GM13976 (cell line): Measurements from ENCODE around the gene KNDC1.
"Not testable (repeated sequence)": the region's sequence is repeated elsewhere in the genome, so short reads cannot be mapped to it uniquely, and the experiment has no call there.

Experiments
- DNase-seq: peaks from one replicate; pipeline ENCODE4 v3.0.0; 2012; ENCODE audit warnings: low spot score
- in situ Hi-C: fragments of 300-500 bp; cut with MboI; formaldehyde crosslinking; loops from one replicate; pipeline ENCODE4 v1.12.0; 2022; ENCODE audit warnings: low sequenced_read_pairs, mixed read lengths, inconsistent platforms; ENCODE audit not compliant: unreplicated experiment
- TF ChIP-seq, protein P1 (sequence below): IDR thresholded peaks from 2 replicates; pipeline ENCODE4 v1.5.1; 2012; ENCODE audit warnings: borderline replicate concordance, mild to moderate bottlenecking; ENCODE audit not compliant: insufficient read depth; ENCODE audit errors: extremely low read depth, missing control alignments, control extremely low read depth

KNDC1 gene

GRCh38 chr10:133142523-133143199, 17.4 kb upstream of the KNDC1 start:
- no peak for DNase-seq
- TF ChIP-seq, protein P1, sequence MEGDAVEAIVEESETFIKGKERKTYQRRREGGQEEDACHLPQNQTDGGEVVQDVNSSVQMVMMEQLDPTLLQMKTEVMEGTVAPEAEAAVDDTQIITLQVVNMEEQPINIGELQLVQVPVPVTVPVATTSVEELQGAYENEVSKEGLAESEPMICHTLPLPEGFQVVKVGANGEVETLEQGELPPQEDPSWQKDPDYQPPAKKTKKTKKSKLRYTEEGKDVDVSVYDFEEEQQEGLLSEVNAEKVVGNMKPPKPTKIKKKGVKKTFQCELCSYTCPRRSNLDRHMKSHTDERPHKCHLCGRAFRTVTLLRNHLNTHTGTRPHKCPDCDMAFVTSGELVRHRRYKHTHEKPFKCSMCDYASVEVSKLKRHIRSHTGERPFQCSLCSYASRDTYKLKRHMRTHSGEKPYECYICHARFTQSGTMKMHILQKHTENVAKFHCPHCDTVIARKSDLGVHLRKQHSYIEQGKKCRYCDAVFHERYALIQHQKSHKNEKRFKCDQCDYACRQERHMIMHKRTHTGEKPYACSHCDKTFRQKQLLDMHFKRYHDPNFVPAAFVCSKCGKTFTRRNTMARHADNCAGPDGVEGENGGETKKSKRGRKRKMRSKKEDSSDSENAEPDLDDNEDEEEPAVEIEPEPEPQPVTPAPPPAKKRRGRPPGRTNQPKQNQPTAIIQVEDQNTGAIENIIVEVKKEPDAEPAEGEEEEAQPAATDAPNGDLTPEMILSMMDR, result no peak
- in situ Hi-C loops, result no loop called here

GRCh38 chr10:133143200-133143533, 16.9 kb upstream of the KNDC1 start:
- in situ Hi-C loops, result no loop called here
- no peak for DNase-seq
- TF ChIP-seq, protein P1, result no peak

- no peak for DNase-seq
- TF ChIP-seq, protein P1, result no peak
Observed at GRCh38 chr10:133143546-133143945, 16.5 kb upstream of the KNDC1 start.

GRCh38 chr10:133144771-133145170, 15.2 kb upstream of the KNDC1 start:
- TF ChIP-seq, protein P1, result no peak
- in situ Hi-C loops, result no loop called here
- DNase-seq, result no peak

More at GRCh38 chr10:133143546-133143945, 16.5 kb upstream of the KNDC1 start:
- in situ Hi-C loops, result no loop called here

GRCh38 chr10:133150226-133150625, 9.8 kb upstream of the KNDC1 start:
- TF ChIP-seq, protein P1, result no peak
- in situ Hi-C loops, result no loop called here
- no peak for DNase-seq

GRCh38 chr10:133150656-133151055, 9.4 kb upstream of the KNDC1 start:
- no peak for DNase-seq
- TF ChIP-seq, protein P1, result no peak
- in situ Hi-C loops, result no loop called here

GRCh38 chr10:133151071-133151470, 8.9 kb upstream of the KNDC1 start:
- DNase-seq, in situ Hi-C loops: not testable (repeated sequence)
